ENCODE measurements around the gene APRT.

APRT gene

GRCh38 chr16:88811769-88812512 lies at the start of gene APRT:
Gene APRT (minus strand): TSS chr16:88811928. CDS start chr16:88811899, 29 bp downstream.
- DNase-seq: peak; percentile 95 to 98 (median 98)

- DNase-seq: no peak
Observed at GRCh38 chr16:88861359-88861758, 49.6 kb upstream of the APRT start.

- no peak for DNase-seq
Observed at GRCh38 chr16:88859381-88860091, 47.8 kb upstream of the APRT start.

DNA sequence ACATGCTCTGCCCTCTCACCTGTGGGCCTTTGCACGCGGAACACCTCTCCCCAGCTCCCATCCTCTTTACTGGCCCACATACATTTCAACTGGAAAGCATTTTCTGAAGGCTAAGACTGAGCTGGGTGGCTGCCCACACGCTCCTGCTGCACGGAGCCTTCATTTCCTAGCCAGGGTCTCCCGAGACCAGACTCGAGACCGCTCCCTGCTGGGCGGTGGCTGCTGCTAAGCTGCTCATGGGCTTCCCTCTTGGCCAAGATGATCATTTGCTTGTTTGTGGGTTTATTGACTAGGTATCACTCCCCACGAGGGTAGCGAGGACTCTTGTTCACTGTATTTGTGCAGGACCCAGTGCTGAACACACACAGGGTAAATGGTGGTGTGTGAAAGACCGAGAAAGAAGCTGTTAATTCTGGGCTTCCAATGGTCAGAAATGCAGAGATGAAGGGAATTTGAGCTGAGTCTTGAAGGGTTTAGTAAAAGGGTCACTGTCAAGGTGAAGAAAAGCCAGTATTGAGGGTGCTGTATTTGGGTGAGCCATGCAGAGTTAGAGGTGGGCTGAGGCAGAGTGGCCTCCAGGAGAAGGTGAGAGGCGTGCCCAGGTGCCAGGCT lies 46.1 kb upstream of the APRT start:
- DNase-seq: peak in 3 of 4 experiments; percentile 25 to 69 (median 49)

- DNase-seq: peak; percentile 97 to 99 (median 98)
Observed at GRCh38 chr16:88856828-88857727, 45.4 kb upstream of the APRT start, which contains the start of the genes GALNS and TRAPPC2L. Gene GALNS (minus strand): TSS chr16:88856947. CDS start chr16:88856877, 70 bp downstream. Gene TRAPPC2L (plus strand): TSS chr16:88857127. CDS start chr16:88857151, 24 bp downstream.

DNA sequence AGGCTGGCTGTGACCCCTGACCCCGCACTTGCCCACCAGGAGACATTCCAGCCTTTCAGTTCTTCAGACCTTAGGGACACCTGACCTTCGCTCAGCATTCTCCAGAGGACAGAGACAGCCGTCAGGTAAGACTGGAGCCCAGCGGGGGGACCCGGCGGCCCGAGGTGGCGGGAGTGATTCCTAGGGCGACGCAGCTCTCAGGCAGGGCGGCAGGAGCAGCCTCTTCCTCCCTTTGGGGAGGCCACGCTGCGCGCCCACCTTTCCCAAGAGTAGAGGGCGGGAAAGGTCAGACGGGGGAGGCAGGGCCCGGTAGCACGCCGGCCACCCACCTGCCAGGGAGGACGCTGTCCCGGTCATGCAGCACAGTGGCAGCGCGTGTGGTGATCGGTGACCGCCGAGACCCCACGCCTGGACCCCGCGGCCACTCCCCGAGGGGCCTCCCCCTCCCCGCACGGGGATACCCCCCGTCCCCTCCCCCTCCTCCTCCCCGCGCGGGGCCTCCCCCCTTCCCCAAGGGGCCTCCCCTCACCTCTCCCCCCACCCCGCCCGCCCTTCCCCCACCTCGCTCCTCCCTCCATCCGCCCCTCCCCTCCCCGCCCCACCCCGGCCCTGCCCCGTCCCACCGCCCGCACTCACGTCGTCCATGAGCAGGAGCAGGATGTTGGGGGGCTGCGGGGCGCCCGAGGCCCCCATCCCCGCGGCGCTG lies 44.5 kb upstream of the APRT start:
- no peak for DNase-seq

GRCh38 chr16:88855736-88856121 lies 44.0 kb upstream of the APRT start:
- no peak for DNase-seq

- DNase-seq: no peak
Observed at GRCh38 chr16:88855176-88855575, 43.4 kb upstream of the APRT start.

GRCh38 chr16:88854306-88855111 lies 42.8 kb upstream of the APRT start:
- DNase-seq: no peak

GRCh38 chr16:88853325-88853941 lies 41.7 kb upstream of the APRT start:
- DNase-seq: no peak

DNA sequence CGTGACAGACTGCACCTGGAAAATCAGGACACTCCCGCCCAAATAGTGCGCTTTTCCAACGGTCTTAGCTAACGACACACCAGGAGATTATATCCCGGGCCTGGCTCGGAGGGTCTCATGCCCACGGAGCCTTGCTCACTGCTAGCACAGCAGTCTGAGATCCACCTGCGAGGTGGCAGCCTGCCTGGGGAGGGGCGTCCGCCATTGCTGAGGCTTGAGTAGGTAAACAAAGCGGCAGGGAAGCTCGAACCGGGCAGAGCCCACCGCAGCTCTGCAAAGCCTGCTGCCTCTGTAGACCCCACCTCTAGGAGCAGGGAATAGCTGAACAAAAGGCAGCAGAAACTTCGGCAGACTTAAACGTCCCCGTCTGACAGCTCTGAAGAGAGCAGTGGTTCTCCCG lies 39.9 kb upstream of the APRT start:
- DNase-seq: no peak

DNA sequence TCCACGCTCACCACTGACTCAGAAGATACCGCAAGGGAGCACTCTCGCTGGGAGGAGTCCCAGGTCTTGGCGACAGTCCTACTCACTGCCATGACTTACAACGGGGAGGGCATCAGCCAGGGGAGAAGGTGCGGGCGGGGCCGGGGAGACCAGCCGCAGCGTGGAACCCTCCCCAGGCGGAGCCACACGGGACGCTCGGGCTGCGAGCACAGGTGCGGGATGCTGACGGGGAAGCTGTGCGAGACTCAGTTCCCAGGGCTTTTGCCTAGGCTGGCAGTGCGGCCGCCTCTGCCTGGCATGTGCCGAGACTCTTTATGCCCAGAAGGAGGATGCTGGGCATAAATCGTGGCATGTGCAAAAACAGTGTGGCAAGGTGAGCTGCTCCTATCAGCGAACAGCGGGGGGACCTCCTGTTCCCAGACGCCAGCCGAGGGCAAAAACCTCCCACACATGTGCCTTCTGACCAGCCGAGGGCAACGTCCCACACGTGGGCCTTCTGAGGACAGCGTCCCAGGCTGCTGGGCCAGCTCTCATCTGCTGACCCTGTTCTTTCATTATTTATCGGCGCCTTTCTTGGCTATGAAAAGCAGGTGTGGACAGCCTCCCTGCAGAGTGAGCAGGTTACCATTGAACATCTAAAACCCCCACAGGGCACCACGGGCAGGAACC lies 38.9 kb upstream of the APRT start:
- no peak for DNase-seq

GRCh38 chr16:88848557-88848956 lies 36.8 kb upstream of the APRT start:
- DNase-seq: no peak

GRCh38 chr16:88847654-88848053 lies 35.9 kb upstream of the APRT start:
- no peak for DNase-seq

DNA sequence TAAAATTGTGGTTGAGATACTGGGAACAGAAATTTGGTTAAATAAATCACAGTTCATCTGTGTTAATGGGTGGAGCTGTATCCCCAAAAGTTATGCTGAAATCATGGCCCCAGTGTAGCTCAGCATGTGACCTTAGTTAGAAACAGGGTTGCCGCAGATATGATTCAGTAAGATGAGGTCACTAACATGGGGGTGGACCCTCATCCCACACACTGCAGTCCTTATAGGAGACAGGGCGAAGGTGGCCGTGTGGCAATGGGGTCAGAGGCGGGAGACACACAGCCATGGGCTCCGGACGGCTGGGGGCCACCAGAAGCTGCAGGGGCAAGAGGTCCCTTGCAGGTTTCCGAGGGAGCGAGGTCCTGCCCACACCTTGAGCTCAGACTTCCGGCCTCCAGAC lies 34.4 kb upstream of the APRT start:
- DNase-seq: no peak

DNA sequence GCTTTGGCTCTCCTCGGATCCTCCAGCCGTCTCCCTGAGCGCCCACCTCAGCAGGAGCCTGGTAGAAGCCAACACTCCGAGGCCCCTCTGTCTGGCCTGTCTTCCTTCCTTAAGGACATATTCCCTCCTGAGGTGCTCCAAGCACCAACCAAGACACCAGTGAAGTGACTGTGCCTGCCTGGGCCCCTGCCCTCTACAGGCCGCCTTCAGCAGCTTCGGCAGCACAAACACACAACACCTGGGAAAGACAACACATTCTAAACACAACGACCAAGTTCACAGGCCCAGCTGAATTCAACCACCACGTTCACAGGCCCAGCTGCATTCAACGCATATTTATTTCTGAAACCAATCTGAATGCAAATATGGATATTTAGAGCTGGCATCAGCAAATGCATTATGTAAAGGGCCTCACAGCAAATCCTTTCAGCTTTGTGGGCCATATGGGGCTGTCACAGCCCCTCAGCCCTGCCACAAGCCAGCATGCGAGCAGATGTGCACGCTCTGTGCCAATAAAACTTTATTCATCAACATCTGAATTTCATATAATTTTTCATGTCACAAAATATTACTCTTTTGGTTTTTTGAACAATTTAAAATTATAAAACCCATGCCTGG lies 32.8 kb upstream of the APRT start:
- no peak for DNase-seq

DNA sequence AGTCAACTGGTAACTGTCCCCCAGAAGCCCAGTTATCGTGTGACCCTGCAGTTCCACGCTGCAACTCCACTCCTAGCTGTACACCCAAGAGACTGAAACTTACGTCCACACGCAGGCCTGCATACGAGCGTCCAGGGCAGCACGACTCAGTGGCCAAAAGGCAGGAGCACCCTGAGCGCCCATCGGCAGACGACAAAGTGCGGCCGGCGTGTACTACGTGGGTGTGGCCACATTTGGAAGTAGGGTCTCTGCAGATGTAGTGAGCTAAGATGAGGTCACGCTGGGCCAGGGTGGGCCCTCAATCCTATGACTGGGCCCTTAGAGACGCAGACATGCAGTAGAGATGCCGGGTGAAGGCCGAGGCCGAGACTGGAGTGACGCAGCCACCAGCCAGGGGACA lies 31.5 kb upstream of the APRT start:
- no peak for DNase-seq

GRCh38 chr16:88842806-88843205 lies 31.1 kb upstream of the APRT start:
- no peak for DNase-seq

- no peak for DNase-seq
Observed at GRCh38 chr16:88842308-88842756, 30.6 kb upstream of the APRT start.
